SH-SY5Y (cell line): Measurements from ENCODE around the gene RACK1.
A peak's percentile ranks its signal among the peaks of the same experiment; 100 is the strongest.

ENCODE experiments used
- GATA2 ChIP-seq: IDR thresholded peaks from 2 replicates; pipeline ENCODE4 v1.6.1; 2011; ENCODE audit warnings: mild to moderate bottlenecking, low read depth, low read length
- GATA3 ChIP-seq: IDR thresholded peaks from 2 replicates; pipeline ENCODE4 v1.6.1; 2011; ENCODE audit warnings: low read depth, mild to moderate bottlenecking, low read length, moderate library complexity

RACK1 gene

GRCh38 chr5:181197326-181197951 lies 46.3 kb downstream of the RACK1 start:
- TF ChIP-seq GATA3 = no peak
- TF ChIP-seq GATA2 = no peak

- TF ChIP-seq GATA2 (no peak), GATA3 (no peak)
Observed at GRCh38 chr5:181195249-181195761, 48.4 kb downstream of the RACK1 start.

- TF ChIP-seq GATA2 (no peak), GATA3 (no peak)
Observed at GRCh38 chr5:181194489-181195248, 49.0 kb downstream of the RACK1 start.

GRCh38 chr5:181193656-181194055 lies 50.0 kb downstream of the RACK1 start:
- TF ChIP-seq GATA3 (no peak), GATA2 (no peak)

GRCh38 chr5:181192337-181193046 lies 51.2 kb downstream of the RACK1 start:
- no peak for TF ChIP-seq GATA3
- TF ChIP-seq GATA2 = no peak

- TF ChIP-seq GATA3 = no peak
- 0 out of 2 replicates have a peak, but pooled peaks have one; percentile 12 for TF ChIP-seq GATA2
Observed at GRCh38 chr5:181191526-181192336, 52.0 kb downstream of the RACK1 start.

- no peak for TF ChIP-seq GATA3
- no peak; the same call in 1 of the 2 replicates for TF ChIP-seq GATA2
Observed at GRCh38 chr5:181190711-181191525, 52.8 kb downstream of the RACK1 start.

- TF ChIP-seq GATA3 (no peak), GATA2 (no peak)
Observed at GRCh38 chr5:181189962-181190710, 53.6 kb downstream of the RACK1 start.

- TF ChIP-seq GATA3 (no peak), GATA2 (no peak)
Observed at GRCh38 chr5:181189363-181189961, 54.2 kb downstream of the RACK1 start.

GRCh38 chr5:181188700-181189362 lies 54.9 kb downstream of the RACK1 start:
- TF ChIP-seq GATA2 (no peak), GATA3 (no peak)

GRCh38 chr5:181187500-181188213 lies 56.0 kb downstream of the RACK1 start:
- no peak for TF ChIP-seq GATA3
- TF ChIP-seq GATA2 = no peak
